SK-N-SH treated with all-trans-retinoic acid at 6 μM for 48 hours (cell line): ENCODE data around the gene TEAD1.

Source experiments
- ARNTL ChIP-seq: fragments of 450-650 bp; formaldehyde crosslinking; IDR thresholded peaks from 2 replicates; pipeline ENCODE4 v1.5.0; 2020; ENCODE audit warnings: low read depth, mild to moderate bottlenecking, moderate library complexity, borderline replicate concordance
- POU6F1 ChIP-seq: fragments of 250-450 bp; sonication (Bioruptor Pico); IDR thresholded peaks from 2 replicates; pipeline ENCODE4 v1.8.0; 2021; ENCODE audit warnings: low read depth, mild to moderate bottlenecking, moderate library complexity, borderline replicate concordance
- ZFP3 ChIP-seq: fragments of 250-450 bp; sonication (Bioruptor Pico); IDR thresholded peaks from 2 replicates; pipeline ENCODE4 v1.5.0; 2020; ENCODE audit warnings: mild to moderate bottlenecking, moderate library complexity
- ZNF565 ChIP-seq: fragments of 450-650 bp; formaldehyde crosslinking; conservative IDR thresholded peaks from 2 replicates; pipeline ENCODE4 v1.5.0; 2020; ENCODE audit warnings: low read depth, mild to moderate bottlenecking, moderate library complexity

GRCh38 chr11:12890476-12890875 is 216.3 kb downstream of the TEAD1 start:
- TF ChIP-seq ZFP3 (CRISPR knock-in tag) = no peak
- no peak for TF ChIP-seq ZNF565
- TF ChIP-seq ARNTL (CRISPR knock-in tag) = no peak
- TF ChIP-seq POU6F1 (CRISPR knock-in tag) = no peak
